ENCODE measurements around the gene COMMD9.

Gene COMMD9

DNA sequence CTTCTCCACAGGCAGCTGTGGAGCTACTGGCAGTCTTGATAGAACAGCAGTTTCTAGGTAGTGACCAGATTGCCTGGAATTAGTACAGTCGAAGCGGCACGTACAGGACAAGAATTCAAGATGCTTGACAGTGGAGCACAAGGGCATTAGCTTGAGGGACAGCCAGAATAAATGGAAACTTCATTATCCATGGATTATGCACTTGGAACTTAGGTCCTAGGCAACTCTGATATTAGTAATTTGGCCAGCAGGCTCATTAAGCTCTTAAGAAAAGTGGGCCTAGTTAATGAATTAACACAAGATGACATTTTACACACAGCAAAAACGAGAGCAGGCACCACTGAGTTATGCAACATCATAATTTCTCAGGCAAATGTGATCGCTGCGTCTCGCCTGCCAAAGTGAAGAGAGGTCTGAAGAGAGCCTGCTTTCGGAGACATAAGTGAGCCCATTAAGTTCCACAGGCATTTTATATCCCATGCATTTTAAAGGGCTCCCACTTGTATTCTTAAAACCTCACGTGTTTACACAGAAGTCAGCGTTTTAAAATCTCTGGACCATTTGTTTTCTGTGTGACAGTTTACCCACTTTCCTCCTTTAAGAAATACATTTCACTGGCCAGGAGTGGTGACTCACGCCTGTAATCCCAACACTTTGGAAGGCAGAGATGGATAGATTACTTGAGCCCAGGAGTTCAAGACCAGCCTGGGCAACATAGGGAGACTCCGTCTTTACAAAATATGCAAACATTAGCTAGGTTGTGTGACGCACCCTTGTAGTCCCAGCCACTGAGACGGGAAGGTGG lies 66.2 kb downstream of the COMMD9 start:
- no peak for DNase-seq (ENCODE audit: low read depth)
